ENCODE measurements around the gene USP47.

- TF ChIP-seq MAX (CRISPR knock-in tag; IDR thresholded peaks at IDR 0.05) (no peak), CTCF (IDR thresholded peaks at IDR 0.05 in 2 of 3, conservative IDR thresholded peaks at IDR 0.05 in 1 of 3; ENCODE audit: insufficient read depth in 2 of 3, low read depth in 1 of 3, low read length in 3 of 3) (no peak), PYGO2 (tag; IDR thresholded peaks at IDR 0.05) (no peak), ZNF609 (CRISPR knock-in tag; IDR thresholded peaks at IDR 0.05; ENCODE audit: borderline replicate concordance) (no peak), KLF16 (IDR thresholded peaks at IDR 0.05) (no peak), ZHX1 (conservative IDR thresholded peaks at IDR 0.05; ENCODE audit: low read length) (no peak)
Observed at GRCh38 chr11:11977206-11977938, 135.6 kb downstream of the USP47 start.
